GM21423 (cell line): ENCODE results near the gene NCF2.
"Not testable (repeated sequence)": the region's sequence is repeated elsewhere in the genome, so short reads cannot be mapped to it uniquely, and the experiment has no call there.

Experiments
- ATAC-seq: cut with Tn5 transposase; IDR thresholded peaks from one replicate; pipeline ENCODE4 v1.9.1; 2021; ENCODE audit warnings: mild to moderate bottlenecking, moderate library complexity; ENCODE audit not compliant: unreplicated experiment

NCF2 gene, protein sequence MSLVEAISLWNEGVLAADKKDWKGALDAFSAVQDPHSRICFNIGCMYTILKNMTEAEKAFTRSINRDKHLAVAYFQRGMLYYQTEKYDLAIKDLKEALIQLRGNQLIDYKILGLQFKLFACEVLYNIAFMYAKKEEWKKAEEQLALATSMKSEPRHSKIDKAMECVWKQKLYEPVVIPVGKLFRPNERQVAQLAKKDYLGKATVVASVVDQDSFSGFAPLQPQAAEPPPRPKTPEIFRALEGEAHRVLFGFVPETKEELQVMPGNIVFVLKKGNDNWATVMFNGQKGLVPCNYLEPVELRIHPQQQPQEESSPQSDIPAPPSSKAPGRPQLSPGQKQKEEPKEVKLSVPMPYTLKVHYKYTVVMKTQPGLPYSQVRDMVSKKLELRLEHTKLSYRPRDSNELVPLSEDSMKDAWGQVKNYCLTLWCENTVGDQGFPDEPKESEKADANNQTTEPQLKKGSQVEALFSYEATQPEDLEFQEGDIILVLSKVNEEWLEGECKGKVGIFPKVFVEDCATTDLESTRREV

DNA sequence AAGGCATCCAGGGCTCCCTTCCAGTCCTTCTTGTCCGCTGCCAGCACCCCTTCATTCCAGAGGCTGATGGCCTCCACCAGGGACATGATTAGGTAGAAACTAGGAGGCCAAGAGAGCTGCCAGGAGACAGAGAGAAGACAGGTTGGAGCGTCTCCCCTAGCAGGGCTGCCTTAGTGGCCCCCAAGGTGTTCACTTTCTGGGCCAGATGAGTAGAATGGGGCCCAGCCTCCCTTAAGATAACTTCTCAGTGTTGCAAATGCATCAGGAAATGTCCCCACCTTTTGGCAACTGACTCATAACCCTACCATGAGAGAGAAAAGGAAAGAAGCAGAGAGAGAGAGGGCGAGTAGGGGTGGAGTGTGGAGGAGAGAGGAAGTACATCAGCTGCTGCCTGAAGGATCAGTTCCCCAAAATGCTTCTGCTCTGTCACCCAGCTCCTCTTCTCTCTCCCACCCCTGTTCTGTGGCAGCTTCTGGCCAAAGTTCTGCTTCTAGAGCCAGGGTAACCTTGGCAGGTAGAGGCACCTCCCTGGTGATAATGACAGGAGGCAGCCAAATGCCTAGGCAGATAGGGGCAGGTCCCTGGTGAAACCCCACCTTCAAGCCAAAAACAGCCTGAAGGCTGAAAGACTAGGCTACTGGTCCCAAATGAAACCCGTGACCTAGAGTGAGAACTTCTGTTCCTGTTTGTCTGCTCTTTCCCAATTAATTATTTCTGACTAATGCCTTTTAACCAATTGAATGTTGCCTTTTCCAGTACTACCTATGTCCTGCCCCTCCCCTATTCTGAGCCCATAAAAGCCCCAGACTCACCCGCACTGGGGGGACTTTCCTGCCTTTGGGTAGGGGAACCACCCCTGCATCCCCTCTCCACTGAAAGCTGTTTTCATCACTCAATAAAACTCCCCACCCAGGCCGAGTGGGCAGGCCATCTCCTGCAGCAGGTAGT, at the start of gene NCF2:
Gene NCF2, minus strand, starts transcription at position 216 of the 948 bp plus-strand sequence. Its CDS starts 130 bp downstream, at position 86.
- peak; percentile 72 for ATAC-seq

DNA sequence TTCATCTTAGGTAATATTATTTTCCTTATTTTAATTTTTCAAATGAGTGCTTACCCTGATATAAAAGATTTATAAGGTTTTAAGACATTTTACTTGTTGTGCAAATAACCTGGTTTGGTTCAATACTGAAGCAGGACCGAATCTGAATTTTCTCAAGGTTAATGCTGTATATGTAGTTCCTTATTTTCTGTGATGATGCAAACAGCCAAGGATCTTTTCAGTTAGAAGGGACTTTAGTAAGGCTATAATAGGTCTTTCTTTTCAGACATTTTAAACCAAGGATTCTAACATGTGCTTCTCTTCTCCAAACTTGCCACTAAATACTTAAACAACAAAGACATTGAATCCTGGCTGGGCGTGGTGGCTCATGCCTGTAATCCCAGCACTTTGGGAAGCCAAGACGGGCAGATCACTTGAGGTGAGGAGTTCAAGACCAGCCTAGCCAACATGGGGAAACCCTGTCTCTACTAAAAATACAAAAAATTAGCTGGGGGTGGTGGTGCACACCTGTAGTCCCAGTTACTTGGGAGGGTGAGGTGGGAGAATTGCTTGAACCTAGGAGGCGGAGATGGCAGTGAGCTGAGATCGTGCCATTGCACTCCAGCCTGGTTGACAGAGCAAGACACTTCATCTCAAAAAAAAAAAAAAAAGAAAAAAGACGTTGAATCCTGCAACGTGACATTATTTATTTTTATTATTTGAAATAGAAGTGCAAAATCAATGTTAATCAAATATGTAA, 48.6 kb upstream of the NCF2 start:
- ATAC-seq: no peak

DNA sequence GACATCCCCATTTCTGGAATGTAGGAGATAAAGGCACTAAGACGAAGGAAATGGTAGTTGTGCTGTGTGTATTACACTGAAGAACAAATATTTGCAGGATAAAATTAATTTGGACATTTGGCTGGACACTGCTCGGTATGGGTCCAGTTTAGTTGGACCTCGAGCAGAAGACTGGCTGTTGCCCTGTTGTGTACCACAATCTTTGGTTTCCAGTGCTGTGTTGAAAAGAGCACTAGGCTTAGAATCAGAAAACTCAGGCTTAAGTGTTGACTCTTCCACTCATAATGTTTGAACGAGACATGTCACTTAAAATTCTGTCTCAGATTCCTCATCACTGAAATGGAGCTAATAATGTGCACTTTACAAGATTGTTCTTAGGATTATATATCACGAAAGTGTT, 46.5 kb upstream of the NCF2 start:
- no peak for ATAC-seq

DNA sequence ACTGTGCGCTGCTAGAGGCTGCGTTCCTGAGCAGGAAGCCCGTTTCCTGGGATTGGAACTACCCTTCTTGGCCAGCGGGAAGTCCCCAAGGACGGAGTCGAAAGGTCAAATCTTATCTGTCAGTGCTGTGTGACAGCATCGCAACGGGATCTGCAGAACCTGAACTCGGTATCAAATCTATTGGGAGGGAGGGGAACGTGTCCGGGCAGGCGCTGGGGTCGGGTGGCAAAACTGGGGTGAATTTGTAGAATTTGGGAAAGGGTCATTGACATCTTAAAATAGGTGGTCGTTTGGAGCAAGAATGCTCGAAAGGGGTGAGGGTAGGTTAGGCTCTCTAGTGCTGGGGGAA, 46.0 kb upstream of the NCF2 start:
- no peak for ATAC-seq

DNA sequence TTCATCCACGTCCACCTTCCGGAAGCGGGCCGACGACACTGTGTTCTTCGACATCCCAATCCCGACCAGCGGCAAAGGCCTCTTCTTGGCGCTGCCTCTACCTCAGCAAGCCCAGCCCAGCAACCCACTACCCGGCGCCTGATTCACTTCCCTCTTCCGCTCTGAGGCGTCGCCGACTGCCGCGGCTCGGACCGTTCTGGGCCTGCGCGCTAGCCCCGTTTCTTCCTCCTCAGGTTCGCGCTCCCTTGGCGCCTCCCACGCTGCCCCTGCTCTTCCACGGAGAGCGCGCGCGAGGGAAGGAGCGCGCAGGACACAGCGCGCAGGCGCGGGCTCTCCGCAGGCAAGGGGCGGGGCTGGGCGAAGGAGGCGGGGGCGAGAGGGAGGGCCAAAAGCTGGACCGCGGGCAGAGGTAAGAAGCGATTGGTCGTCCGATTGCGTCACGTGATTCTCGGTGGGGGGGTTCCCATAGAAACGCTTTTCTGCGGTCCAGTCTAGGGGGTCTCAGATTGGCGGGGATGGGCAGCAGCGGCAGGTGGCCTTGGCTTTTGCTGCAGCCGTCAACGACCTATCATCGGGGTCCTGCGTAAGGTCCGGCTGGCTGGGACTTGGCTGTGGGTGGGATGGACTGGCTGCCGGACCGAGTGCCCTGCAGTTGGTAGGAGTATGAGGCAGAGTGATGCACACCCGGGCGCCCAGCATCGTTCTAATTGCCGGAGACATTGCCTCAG, 45.5 kb upstream of the NCF2 start, which contains the start of gene ARPC5:
Gene ARPC5, minus strand, starts transcription at position 178 of the 728 bp plus-strand sequence. Its CDS starts 124 bp downstream, at position 54.
- peak; percentile 90 for ATAC-seq

DNA sequence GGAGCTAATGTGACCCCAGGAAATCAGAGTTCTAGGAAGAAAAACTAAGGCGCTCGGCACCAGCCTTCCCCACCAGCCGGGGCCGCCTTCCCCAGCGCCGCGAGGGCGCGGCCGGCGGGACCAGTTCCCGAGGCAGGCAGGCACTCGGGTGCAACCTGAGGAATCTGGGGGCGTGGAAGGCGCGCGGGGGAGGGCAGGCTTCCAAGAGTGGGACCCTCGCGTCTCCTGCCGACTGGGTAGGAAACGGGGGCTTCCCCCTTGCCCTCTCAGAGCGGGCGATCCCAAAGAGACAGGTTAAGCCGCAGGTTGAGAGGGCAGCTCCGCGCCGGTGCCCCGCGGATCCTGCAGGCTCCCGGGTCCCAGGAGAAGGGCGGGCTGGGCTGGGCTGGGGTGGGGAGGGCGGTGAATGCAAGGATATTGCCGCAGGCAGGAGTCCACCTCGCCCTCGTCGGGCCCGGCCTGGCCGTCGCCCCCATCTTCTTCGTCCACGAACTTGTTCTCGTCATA, 44.9 kb upstream of the NCF2 start:
- peak; percentile 1 for ATAC-seq

DNA sequence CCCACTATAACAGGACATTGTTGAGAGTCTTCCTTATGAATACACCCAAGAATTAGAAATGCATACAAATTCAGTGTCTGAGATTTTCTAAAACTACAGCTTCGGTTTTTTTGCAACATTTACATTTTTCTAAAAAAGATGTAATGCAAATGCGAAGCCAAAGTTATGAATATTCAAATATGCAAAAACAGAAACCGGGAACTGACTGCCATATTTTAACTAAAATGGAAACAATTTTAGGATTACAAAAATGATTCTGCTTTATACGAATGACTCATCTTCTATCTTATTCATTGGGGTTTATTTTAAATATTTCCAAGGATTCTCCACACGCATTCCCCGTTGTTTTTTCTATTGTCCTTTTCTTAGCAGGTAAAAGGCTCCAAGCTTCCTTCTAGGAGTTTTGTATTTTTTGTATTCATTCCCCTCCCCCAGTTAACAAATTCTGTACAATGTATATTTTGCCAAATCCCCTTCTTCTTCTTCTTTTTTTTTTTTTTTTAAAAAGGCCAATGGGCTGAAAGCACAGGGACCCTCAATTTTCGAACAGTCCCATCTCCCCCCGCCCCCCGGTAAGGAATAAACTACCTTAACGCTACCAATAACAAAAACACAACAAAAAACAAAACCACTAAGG, 44.3 kb upstream of the NCF2 start:
- no peak for ATAC-seq

DNA sequence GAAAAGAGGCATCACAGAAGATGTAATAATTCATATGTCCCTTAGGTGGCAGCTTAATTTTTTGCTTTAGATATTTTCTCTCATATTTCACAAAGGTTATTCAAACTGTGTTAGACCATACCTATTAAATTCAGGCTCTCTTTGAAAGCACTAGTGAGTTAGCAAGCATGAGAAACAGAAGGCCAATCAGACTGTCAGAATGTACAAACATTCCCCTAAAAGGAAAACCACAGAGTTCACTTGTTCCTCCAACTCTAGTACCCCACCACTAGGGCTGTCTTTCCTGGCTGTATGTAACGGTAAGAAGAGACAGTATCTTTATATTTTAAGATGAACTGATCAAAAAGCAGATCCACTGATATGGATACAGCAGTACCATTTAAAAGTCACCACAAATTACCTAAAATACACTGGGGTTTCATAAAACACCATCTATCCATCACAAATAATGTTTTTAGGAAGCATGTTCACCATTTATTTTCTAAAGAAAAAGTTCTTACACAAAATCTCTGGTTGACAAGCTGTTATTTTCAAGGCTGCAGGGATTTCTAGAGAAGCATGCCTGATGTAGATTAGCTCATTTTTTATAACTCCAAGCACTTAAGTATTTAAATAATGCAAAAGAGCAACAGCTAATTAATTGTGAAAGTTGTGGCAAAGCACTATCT, 43.6 kb upstream of the NCF2 start:
- peak; percentile 36 for ATAC-seq

DNA sequence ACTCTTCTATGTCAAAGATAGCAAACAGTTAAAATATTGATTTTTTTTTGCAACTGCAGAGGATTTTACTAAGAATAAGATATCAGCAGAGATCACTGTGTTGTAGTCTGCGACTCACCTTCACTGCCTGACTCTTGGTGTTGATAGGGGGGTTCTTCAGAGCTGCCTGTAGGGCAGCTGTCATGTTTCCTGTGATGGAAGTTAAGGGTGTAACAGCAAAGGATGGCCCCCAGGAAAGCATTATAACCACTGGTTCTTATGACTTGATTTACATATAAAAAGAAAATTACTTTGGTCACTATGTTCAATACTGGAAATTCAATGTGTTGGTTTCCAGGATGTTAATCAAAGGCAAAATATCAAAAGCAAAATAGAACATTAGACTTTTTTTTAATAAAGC, 42.7 kb upstream of the NCF2 start:
- no peak for ATAC-seq

DNA sequence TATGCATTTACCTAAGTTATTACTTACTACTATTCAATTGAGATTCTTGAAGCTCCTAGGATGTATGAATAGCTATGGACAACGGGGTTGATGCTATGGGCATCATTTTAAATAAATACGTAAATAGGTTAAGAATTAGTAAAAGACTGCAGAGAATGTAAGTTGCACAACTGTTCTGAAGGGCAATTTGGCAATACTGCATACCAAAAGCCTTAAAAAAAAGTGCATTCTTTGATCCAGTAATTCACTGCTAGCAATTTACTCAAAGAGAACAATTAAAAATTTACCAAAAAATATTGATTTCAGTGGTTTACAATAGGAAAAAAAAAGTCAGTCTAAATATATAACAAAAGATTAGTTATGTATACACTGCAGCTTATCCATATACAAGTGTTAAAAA, 41.9 kb upstream of the NCF2 start:
- no peak for ATAC-seq

DNA sequence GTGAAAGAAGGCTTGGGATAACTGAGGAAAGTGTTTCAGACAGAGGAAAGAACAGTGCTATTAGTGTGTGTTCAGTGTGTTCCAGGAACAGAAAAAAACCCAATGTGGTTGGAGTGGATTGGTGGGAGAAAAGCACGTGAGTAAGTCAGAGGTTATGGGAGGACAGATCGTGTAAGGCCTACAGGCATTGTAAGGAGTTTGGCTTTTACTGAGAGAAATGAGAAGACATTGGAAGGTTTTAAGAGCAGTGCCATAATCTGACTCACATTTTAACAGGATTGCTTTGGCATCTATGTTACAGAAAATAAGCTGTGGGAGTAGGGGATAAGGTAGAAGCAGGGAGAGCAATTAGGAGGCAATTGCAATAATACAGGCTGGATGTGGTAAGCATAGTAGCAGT, 40.5 kb upstream of the NCF2 start:
- ATAC-seq: no peak

DNA sequence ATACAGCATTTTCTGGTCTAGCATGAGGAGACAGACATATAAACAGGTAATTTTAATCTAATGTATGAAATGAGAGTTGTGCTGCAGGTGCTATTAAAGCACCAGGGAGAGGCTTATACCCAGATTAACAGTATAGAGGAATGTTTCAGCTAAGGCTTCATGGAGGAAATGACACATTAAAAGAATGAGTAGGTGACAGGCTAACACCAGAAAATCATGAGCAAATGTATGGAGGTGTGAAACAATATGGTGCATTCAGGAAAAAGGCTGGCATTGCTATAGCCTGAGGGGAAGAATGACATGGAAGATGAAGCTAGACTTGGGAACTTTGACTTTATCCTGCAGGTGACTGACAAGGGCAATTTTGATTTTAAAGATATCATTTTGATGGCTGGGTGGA, 38.3 kb upstream of the NCF2 start:
- no peak for ATAC-seq

DNA sequence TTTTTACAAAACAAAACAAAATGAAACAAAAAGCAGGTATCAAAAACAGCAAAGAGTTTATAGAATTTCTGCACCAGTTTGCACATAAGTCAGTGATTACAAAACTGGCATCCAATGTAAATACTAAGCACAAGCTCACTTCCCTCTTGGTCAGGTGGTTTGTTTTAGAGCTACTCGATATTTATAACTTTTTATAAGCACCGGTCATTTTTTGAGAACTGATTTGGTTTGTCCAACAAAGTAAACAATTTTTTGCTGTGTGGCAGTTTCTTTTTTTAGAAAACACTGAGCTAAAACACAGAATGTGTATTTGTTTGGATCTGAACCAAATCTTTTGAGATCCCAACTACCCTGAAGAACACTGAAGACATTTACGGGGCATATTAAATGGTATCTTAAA, 36.0 kb upstream of the NCF2 start:
- ATAC-seq: not testable (repeated sequence)

DNA sequence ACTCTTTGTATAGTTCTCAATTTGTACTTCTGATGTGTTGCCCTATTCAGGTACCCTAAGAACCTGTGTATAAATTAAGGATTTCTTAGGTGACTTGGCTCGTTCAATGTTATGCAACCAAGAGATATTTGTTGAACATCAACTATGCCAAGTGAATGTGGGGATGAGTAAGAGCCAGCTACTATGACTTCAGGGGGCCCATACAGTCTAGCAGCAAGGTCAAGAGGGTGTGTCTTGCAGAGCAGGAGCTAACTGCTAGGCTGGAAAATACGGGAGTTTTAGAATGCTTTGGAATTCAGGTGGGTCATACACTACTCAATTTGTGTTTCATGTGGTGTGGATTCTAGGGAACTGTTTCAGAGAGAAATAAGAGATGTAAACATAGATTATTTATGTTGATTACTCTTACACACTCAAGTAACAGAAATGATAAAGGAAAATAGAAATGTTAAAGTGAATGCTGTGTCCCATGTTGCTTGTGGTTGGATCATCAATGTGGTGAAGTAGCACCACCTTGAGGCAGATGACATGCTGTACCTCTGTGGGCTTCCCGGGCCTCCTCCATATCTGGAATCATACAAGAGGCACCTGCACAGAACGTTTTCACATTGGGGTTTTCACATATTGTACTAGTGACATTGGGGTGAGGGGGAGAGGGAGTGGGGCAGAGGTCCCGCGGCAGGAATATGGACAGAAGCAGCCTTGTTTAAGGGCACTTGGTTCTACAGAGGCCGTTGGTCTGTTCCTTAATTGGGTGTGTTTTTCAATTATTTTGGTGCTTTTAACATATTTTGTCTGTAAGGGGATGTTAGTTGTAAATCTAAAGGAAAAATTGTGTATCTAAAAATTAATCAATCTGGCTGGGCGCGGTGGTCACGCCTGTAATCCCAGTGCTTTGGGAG, 32.9 kb upstream of the NCF2 start:
- peak; percentile 91 for ATAC-seq

DNA sequence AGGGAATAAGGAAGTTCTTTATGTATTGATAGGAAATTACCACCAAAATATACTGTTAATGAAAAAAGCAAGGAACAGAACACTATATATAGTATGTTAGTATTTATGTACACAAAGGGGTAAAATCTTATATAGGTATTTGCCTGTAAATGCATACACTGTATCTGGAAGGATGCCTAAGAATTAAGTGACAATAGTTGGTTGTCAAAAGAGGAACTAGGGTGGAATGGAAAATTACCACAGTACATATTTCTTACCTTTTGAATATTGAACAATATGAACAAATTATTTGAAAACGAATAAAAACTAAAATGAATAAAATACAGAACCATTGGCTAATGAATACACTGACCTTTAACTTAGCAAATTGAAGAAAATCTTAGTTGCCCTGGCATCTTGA, 31.8 kb upstream of the NCF2 start:
- ATAC-seq: no peak

DNA sequence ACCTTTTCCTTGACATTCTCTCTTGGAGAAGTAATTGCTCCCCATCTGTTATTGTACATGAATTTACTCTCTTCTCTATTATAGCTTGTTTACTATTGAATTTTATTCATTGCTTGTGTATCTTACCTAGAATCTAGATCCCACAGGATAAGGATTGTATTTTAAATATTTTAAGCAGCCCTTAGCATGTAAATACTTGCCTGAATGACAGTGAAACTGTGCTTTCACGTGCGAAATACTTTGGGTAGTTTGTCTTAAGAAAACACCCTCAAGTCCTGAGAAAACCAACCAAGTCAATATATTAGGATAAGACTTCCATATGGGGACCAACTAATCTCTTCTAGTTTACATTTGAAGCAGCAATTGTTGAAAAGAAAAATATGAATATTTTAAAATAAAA, 30.1 kb upstream of the NCF2 start:
- ATAC-seq: no peak

DNA sequence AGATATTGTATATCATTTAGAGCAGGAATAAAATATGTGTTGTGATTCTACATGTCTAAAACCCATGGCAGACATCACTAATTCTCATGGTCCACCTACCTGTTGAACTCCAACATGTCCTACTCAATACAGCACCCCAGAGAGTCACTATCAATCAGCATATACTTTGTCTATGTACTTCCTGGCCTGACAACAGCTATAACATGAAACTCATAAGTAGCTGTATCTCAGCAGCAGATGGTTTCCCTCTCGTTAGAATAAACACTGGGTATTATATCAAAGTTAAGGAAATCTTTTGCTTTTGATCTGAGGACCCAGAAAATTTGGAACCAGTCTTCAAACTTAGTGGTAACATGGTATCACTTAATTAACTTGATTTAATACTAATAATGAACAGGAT, 29.5 kb upstream of the NCF2 start:
- ATAC-seq: no peak

DNA sequence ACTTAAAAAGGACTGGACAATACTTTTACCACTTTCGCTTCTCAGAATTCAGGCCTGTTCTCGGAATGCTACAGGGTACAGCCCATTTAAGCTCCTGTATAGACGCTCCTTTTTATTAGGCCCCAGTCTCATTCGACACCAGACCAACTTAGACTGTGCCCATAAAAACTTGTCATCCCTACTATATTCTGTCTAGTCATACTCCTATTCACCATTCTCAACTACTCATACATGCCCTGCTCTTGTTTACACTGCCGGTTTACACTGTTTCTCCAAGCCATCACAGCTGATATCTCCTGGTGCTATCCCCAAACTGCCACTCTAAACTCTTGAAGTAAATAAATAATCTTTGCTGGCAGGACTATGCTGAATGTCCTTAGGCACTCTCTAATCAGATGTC, 27.9 kb upstream of the NCF2 start:
- not testable (repeated sequence) for ATAC-seq
